Esophagus squamous epithelium (tissue), 5 donors: ENCODE data around the gene ALG5. TPM values are rescaled to one million over a fixed set of nuclear protein-coding genes. Genes with fewer than 3 reads are reported as not detected.

Source experiments
- DNase-seq: peaks from one replicate; lab custom pipeline; 2025; lab: John Stamatoyannopoulos, UW
- H3K27ac ChIP-seq, 4 donors: fragments of 200-600 bp; sonication (generic); one replicate each; pipeline ENCODE4 v1.5.1; 2016 to 2019; ENCODE audit warnings: mild to moderate bottlenecking in 1 of 4
- H3K27me3 ChIP-seq, 4 donors: fragments of 200-600 bp; sonication (generic); 1 replicate in 3 of 4; 2 replicates in 1 of 4; pipeline versions ENCODE4 v1.5.1 to v1.6.0; 2017 to 2021; ENCODE audit warnings: antibody characterized with exemption in 1 of 4
- H3K36me3 ChIP-seq, 3 donors: fragments of 200-600 bp; sonication (generic); one replicate each; pipeline ENCODE4 v1.5.1; 2016 to 2019
- H3K4me1 ChIP-seq, 3 donors: fragments of 200-600 bp; sonication (generic); one replicate each; pipeline ENCODE4 v1.5.1; 2017 to 2019
- H3K4me3 ChIP-seq, 4 donors: fragments of 200-600 bp; sonication (generic); 1 replicate in 3 of 4; 2 replicates in 1 of 4; pipeline ENCODE4 v1.5.1; 2016 to 2019; ENCODE audit warnings: mild to moderate bottlenecking in 2 of 4, moderate library complexity in 1 of 4
- H3K9me3 ChIP-seq, 3 donors: fragments of 200-600 bp; sonication (generic); one replicate each; pipeline ENCODE4 v1.5.1; 2016 to 2019
- POLR2A ChIP-seq, 4 donors: fragments of 450-650 bp; IDR thresholded peaks; one replicate each; pipeline ENCODE4 v1.6.1; 2017; ENCODE audit warnings: antibody characterized with exemption in 4 of 4, mild to moderate bottlenecking in 4 of 4, moderate library complexity in 3 of 4
- WGBS, 2 donors: methylation state at CpG; one replicate each; pipeline ENCODE4 v1.1.5; 2018; 5-methylcytosine and 5-hydroxymethylcytosine counted together
- intact Hi-C: fragments of 100-400 bp; cut with DNase I; formaldehyde crosslinking; loops from one replicate; pipeline ENCODE4 v1.15.0; 2022
- total RNA-seq, 4 donors: library from RNA; depleted of rRNA; stranded (reverse); fragments of >200 nt; gene quantifications; one replicate each; pipeline ENCODE4 v1.1.0, GENCODE V29; 2016
- TF ChIP-seq, protein P1 (sequence below), 6 experiments: fragments of 450-650 bp in 4 of 6; fragments of 200-600 bp in 2 of 6; sonication (generic) in 2 of 6; IDR thresholded peaks; one replicate each; pipeline ENCODE4 v1.5.1; 2016 to 2019; ENCODE audit warnings: antibody characterized with exemption in 6 of 6, mild to moderate bottlenecking in 4 of 6, moderate library complexity in 4 of 6
- donor health status: DM: yes; HTN: yes; CAD: no.

The ALG5 gene
- total RNA-seq, 4 donors from 2014 or later = 15.0 to 43.1 (median 23.3) TPM

DNA sequence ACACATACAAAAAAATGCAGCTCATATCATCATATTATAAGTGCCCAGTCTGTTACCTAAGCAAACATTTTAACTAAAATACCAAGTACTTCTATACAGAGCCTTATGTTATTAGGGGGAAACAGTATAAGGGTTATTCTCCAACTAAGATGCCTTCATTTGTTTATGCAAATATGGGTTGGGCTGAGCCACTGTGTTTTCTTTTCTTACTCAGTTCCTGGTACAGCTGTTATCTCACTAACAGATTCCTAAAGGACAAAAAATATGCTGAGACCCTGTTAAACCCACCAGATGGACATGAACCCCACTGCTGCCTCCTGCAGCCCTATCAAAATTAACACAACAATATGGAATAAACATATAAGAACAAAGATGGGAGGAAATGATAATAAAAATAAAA lies 44.6 kb downstream of the ALG5 start:
- Histone ChIP-seq H3K36me3 (peaks cover 0 to 85% (median 0%) of the 10 kb centered on the region in 3 donors), H3K27me3 (no peaks in the 10 kb centered on the region), H3K9me3 (no peaks in the 10 kb centered on the region), H3K4me1 (no peaks in the 10 kb centered on the region), H3K4me3 (no peak overlapping the region), H3K27ac (no peak overlapping the region)
- TF ChIP-seq POLR2A (IDR thresholded peaks at IDR 0.05) = no peak
- TF ChIP-seq, protein P1, sequence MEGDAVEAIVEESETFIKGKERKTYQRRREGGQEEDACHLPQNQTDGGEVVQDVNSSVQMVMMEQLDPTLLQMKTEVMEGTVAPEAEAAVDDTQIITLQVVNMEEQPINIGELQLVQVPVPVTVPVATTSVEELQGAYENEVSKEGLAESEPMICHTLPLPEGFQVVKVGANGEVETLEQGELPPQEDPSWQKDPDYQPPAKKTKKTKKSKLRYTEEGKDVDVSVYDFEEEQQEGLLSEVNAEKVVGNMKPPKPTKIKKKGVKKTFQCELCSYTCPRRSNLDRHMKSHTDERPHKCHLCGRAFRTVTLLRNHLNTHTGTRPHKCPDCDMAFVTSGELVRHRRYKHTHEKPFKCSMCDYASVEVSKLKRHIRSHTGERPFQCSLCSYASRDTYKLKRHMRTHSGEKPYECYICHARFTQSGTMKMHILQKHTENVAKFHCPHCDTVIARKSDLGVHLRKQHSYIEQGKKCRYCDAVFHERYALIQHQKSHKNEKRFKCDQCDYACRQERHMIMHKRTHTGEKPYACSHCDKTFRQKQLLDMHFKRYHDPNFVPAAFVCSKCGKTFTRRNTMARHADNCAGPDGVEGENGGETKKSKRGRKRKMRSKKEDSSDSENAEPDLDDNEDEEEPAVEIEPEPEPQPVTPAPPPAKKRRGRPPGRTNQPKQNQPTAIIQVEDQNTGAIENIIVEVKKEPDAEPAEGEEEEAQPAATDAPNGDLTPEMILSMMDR (IDR thresholded peaks at IDR 0.05) = no peak
- no peak for DNase-seq
- intact Hi-C loops = no loop called here

DNA sequence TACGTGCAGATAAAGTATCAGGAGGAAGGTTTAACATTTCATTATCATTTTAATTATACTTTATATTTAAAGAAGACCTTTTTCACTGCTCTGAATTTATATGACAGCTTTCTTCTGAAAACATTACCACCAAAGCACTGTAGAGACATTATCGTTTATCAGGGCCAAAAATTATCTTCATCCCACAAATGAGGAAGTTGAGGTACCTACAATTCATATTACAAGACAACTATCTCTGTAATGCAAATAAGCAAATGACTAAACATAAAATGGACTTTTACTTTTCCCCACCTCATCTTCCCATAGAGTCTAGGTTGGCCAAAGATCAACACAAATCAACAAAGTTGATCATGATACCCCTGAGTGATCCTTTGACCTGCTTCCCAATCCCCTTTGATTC lies 48.2 kb downstream of the ALG5 start:
- Histone ChIP-seq H3K27me3 (no peaks in the 10 kb centered on the region), H3K36me3 (peaks cover 0 to 73% (median 0%) of the 10 kb centered on the region in 3 donors), H3K4me3 (no peak overlapping the region), H3K9me3 (no peaks in the 10 kb centered on the region), H3K27ac (no peak overlapping the region), H3K4me1 (no peaks in the 10 kb centered on the region)
- intact Hi-C loops = no loop called here
- 75 to 78% methylated on average over 2 of the region's 2 CpGs for WGBS, 2 donors
- no peak for DNase-seq
- TF ChIP-seq POLR2A (IDR thresholded peaks at IDR 0.05) = no peak
- TF ChIP-seq, protein P1 (IDR thresholded peaks at IDR 0.05) = no peak

- Histone ChIP-seq H3K27ac (no peak overlapping the region), H3K9me3 (no peaks in the 10 kb centered on the region), H3K4me3 (no peak overlapping the region), H3K4me1 (no peaks in the 10 kb centered on the region), H3K27me3 (no peaks in the 10 kb centered on the region), H3K36me3 (peaks cover 0 to 70% (median 0%) of the 10 kb centered on the region in 3 donors)
- intact Hi-C loops = no loop called here
- no peak for DNase-seq
- TF ChIP-seq, protein P1 (IDR thresholded peaks at IDR 0.05) = no peak
- no peak for TF ChIP-seq POLR2A (IDR thresholded peaks at IDR 0.05)
- 87 to 98% methylated on average over 4 of the region's 4 CpGs for WGBS, 2 donors
Observed at GRCh38 chr13:36950330-36950729, 48.8 kb downstream of the ALG5 start.

GRCh38 chr13:36945078-36945477 lies 54.1 kb downstream of the ALG5 start:
- no peak overlapping the region for H3K4me3 ChIP-seq
- no peaks in the 10 kb centered on the region for H3K9me3 ChIP-seq
- no peaks in the 10 kb centered on the region for H3K4me1 ChIP-seq
- H3K27me3 ChIP-seq = no peaks in the 10 kb centered on the region
- no peak for DNase-seq
- H3K36me3 ChIP-seq = peaks cover 0 to 27% (median 0%) of the 10 kb centered on the region in 3 donors
- H3K27ac ChIP-seq = no peak overlapping the region
- WGBS, 2 donors = 63 to 64% methylated on average over 3 of the region's 3 CpGs
- intact Hi-C loops = no loop called here
- TF ChIP-seq POLR2A (IDR thresholded peaks at IDR 0.05) = no peak
- TF ChIP-seq, protein P1 (IDR thresholded peaks at IDR 0.05) = no peak

GRCh38 chr13:36925603-36926002 lies 73.5 kb downstream of the ALG5 start:
- peaks cover 0 to 5% (median 0%) of the 10 kb centered on the region in 3 donors for H3K4me1 ChIP-seq
- peaks cover 0 to 6% (median 0%) of the 10 kb centered on the region in 4 donors for H3K27me3 ChIP-seq
- no peak for TF ChIP-seq POLR2A (IDR thresholded peaks at IDR 0.05)
- TF ChIP-seq, protein P1 (IDR thresholded peaks at IDR 0.05) = no peak
- H3K27ac ChIP-seq = no peak overlapping the region
- no peaks in the 10 kb centered on the region for H3K9me3 ChIP-seq
- intact Hi-C loops = no loop called here
- WGBS, 2 donors = 64 to 77% methylated on average over 7 of the region's 7 CpGs
- H3K36me3 ChIP-seq = no peaks in the 10 kb centered on the region
- no peak overlapping the region for H3K4me3 ChIP-seq
- no peak for DNase-seq
